ENCODE measurements around the gene MFN2.

DNA sequence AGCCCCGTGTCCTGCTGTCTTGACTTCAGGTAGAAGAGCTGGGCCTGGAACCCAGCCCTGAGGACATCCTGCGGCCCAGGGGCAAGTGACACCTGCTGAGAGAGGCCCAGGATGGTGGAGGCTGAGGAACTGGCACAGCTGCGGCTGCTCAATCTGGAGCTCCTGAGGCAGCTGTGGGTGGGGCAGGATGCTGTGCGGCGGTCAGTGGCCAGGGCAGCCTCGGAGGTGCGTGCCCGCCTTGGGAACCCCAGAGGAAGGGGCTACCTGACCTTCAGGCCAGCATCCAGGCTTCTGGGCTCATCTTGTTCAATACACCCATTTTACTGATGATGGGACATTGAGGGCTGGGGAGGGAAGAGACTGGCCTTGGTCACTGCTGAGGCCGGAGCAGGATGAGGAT is 41.4 kb downstream of the MFN2 start:
- TF ChIP-seq POLR2A (IDR thresholded peaks at IDR 0.05), result no peak
- TF ChIP-seq CTCF (IDR thresholded peaks at IDR 0.05), result no peak
